ENCODE results near the gene PJA2. TPM values are rescaled to one million over a fixed set of nuclear protein-coding genes. Genes with fewer than 3 reads are reported as not detected.

Gene PJA2
- total and polyA plus RNA-seq, 2 donors (not counting 3 experiments of a cell fraction or from before 2014, with no cell fraction given), result 24.4 to 64.9 TPM

DNA sequence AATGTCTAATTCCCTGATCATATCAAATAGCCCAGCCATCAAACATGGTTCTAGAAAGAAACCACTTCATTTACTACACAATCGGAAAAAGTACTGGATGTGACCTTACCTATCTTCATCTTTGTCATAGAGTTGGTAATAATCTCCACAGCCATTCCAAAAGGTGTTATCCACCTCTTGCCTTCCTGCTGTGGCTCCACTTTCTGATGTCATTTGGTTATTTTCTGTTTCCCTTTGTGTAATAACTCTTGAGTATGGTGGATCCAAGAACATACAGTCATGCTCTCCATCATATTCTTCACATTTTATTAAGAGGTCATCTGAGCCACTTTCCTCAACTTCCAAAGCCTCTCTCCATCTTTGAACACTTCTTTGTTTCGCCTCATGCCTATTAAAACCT is 31.7 kb downstream of the PJA2 start:
- dilution Hi-C loops (cut with MboI; ENCODE audit: extremely low pct_ligation_motif_present, low sequenced_read_pairs), result no loop called here

More for the DNA sequence above, 31.7 kb downstream of the PJA2 start:
- no peaks in the 10 kb centered on the region for H3K27me3 ChIP-seq (ENCODE audit: control insufficient read depth in 2 of 2, insufficient read depth in 2 of 2, low read length in 2 of 2)
- no TSS peak for BruUV-seq (replicated peaks)
- ChIA-PET POLR2A (no interaction called here), CTCF (no interaction called here)
- H3K9me1 ChIP-seq (replicated peaks; ENCODE audit: control insufficient read depth, extremely low read depth, insufficient read depth, low read length), result no peaks in the 10 kb centered on the region
- H3K36me3 ChIP-seq (ENCODE audit: control insufficient read depth in 2 of 2, extremely low read depth in 1 of 2, insufficient read depth in 2 of 2, low read length in 2 of 2), result peaks cover 9 to 17% of the 10 kb centered on the region in 2 experiments
- H3K9me3 ChIP-seq (replicated peaks; ENCODE audit: control insufficient read depth, insufficient read depth, low read length), result no peaks in the 10 kb centered on the region
- peaks cover 2% of the 10 kb centered on the region for H4K20me1 ChIP-seq (replicated peaks; ENCODE audit: control insufficient read depth, extremely low read depth, insufficient read depth, low read length)
- peaks cover 2% of the 10 kb centered on the region for H3K79me2 ChIP-seq (ENCODE audit: control insufficient read depth, insufficient read depth, low read length)
- DNase-seq (ENCODE audit: low read depth, low spot score) (no peak), FAIRE-seq (no peak)
- no peaks in the 10 kb centered on the region for H3K4me1 ChIP-seq (ENCODE audit: control insufficient read depth, extremely low read depth, insufficient read depth, low read length)
- TF ChIP-seq POLR2A (IDR thresholded peaks at IDR 0.05; ENCODE audit: low read depth, low read length) (no peak), GATA2 (IDR thresholded peaks at IDR 0.05; ENCODE audit: insufficient read depth, insufficient read length, low read depth, low read length) (no peak), JUN (IDR thresholded peaks at IDR 0.05; ENCODE audit: borderline replicate concordance, insufficient read depth, insufficient read length, low read depth) (no peak), MYC (IDR thresholded peaks at IDR 0.05; ENCODE audit: low read depth, low read length) (no peak), FOS (IDR thresholded peaks at IDR 0.05; ENCODE audit: borderline replicate concordance, insufficient read depth, low read length) (no peak), POLR2AphosphoS5 (IDR thresholded peaks at IDR 0.05; ENCODE audit: insufficient read depth, low read depth, low read length) (no peak), EZH2 (IDR thresholded peaks at IDR 0.05; ENCODE audit: borderline replicate concordance, low read depth, low read length, severe bottlenecking) (no peak)
- TF ChIP-seq, protein P1, sequence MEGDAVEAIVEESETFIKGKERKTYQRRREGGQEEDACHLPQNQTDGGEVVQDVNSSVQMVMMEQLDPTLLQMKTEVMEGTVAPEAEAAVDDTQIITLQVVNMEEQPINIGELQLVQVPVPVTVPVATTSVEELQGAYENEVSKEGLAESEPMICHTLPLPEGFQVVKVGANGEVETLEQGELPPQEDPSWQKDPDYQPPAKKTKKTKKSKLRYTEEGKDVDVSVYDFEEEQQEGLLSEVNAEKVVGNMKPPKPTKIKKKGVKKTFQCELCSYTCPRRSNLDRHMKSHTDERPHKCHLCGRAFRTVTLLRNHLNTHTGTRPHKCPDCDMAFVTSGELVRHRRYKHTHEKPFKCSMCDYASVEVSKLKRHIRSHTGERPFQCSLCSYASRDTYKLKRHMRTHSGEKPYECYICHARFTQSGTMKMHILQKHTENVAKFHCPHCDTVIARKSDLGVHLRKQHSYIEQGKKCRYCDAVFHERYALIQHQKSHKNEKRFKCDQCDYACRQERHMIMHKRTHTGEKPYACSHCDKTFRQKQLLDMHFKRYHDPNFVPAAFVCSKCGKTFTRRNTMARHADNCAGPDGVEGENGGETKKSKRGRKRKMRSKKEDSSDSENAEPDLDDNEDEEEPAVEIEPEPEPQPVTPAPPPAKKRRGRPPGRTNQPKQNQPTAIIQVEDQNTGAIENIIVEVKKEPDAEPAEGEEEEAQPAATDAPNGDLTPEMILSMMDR (IDR thresholded peaks at IDR 0.05; ENCODE audit: extremely low read depth in 1 of 2, insufficient read depth in 1 of 2, low read depth in 1 of 2, low read length in 2 of 2), result no peak
- TF ChIP-seq, protein P2, sequence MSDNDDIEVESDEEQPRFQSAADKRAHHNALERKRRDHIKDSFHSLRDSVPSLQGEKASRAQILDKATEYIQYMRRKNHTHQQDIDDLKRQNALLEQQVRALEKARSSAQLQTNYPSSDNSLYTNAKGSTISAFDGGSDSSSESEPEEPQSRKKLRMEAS (IDR thresholded peaks at IDR 0.05; ENCODE audit: insufficient read depth, insufficient read length), result no peak
- no peak overlapping the region for H3K4me2 ChIP-seq (ENCODE audit: insufficient read depth, low read length)
- no peak overlapping the region for H2AFZ ChIP-seq (ENCODE audit: low read depth, low read length)
- intact Hi-C loops (cut with micrococcal nuclease), result no loop called here
- H3K27ac ChIP-seq (ENCODE audit: insufficient read depth, low read depth, low read length), result no peak overlapping the region
- H3K9ac ChIP-seq (replicated peaks; ENCODE audit: extremely low read depth, insufficient read depth, low read length), result no peak overlapping the region
- H3K4me3 ChIP-seq (replicated peaks in 1 of 3; ENCODE audit: insufficient read depth in 1 of 3, low read depth in 1 of 3, low read length in 3 of 3), result no peak overlapping the region

Data from endothelial cell of umbilical vein (primary cell).